Small intestine (tissue), 7 donors: ENCODE data around the gene POLR3GL. TPM values are rescaled to one million over a fixed set of nuclear protein-coding genes. Genes with fewer than 3 reads are reported as not detected.
A peak's percentile ranks its signal among the peaks of the same experiment; 100 is the strongest.
"Not testable (repeated sequence)": the region's sequence is repeated elsewhere in the genome, so short reads cannot be mapped to it uniquely, and the experiment has no call there.

Experiments used
- DNase-seq, 2 donors: peaks; one replicate each; pipeline versions ENCODE4 v3.0.0 to v3.0.0-alpha.2; 2013
- FAIRE-seq: peaks from 2 replicates; lab custom pipeline; 2012; peaks lifted over from hg19 to GRCh38; lab: Jason Lieb, UNC
- H3K27ac ChIP-seq, 3 donors: one replicate each; pipeline ENCODE4 v1.5.1; 2013; ENCODE audit warnings: low read length in 2 of 3, mild to moderate bottlenecking in 2 of 3, control low read depth in 1 of 3, inconsistent platforms in 1 of 3, low read depth in 1 of 3, moderate library complexity in 1 of 3
- H3K27me3 ChIP-seq, 3 donors: one replicate each; pipeline ENCODE4 v1.6.1; 2013; ENCODE audit warnings: low read length in 3 of 3, inconsistent platforms in 1 of 3; ENCODE audit not compliant: control insufficient read depth in 3 of 3, insufficient read depth in 3 of 3
- H3K36me3 ChIP-seq, 3 donors: one replicate each; pipeline ENCODE4 v1.6.1; 2013; ENCODE audit warnings: low read length in 3 of 3, inconsistent platforms in 1 of 3, low read depth in 1 of 3, mild to moderate bottlenecking in 1 of 3, moderate library complexity in 1 of 3; ENCODE audit not compliant: control insufficient read depth in 3 of 3, insufficient read depth in 2 of 3
- H3K4me1 ChIP-seq, 3 donors: one replicate each; pipeline ENCODE4 v1.6.1; 2013; ENCODE audit warnings: low read length in 2 of 3, inconsistent platforms in 1 of 3, low read depth in 1 of 3, mild to moderate bottlenecking in 1 of 3, moderate library complexity in 1 of 3; ENCODE audit not compliant: control insufficient read depth in 3 of 3, insufficient read depth in 2 of 3
- H3K4me3 ChIP-seq, 3 donors: one replicate each; pipeline ENCODE4 v1.5.1; 2013; ENCODE audit warnings: low read length in 3 of 3, control low read depth in 1 of 3, inconsistent platforms in 1 of 3, low read depth in 1 of 3, mild to moderate bottlenecking in 1 of 3, moderate library complexity in 1 of 3
- H3K9me3 ChIP-seq, 2 donors: one replicate each; pipeline ENCODE4 v1.6.1; 2013; ENCODE audit warnings: low read depth in 1 of 2, low read length in 1 of 2; ENCODE audit not compliant: control insufficient read depth in 2 of 2, insufficient read depth in 1 of 2
- WGBS, 3 donors: extraction: QIAGEN DNeasy Blood & Tissue Kit; methylation state at CpG; one replicate each; pipeline ENCODE4 v1.1.7; 2013; 5-methylcytosine and 5-hydroxymethylcytosine counted together
- polyA plus RNA-seq, 4 donors: library from polyadenylated mRNA; stranded (reverse) in 3 of 4; unstranded in 1 of 4; fragments of 200-250 nt in 3 of 4; fragments of 120-200 nt in 1 of 4; gene quantifications; one replicate each; pipeline versions ENCODE4 v1.2.1 to v1.2.3, GENCODE V29; 2013
- donor health status: healthy with polysubstance abuse.
- donor health status: control.
- donor health status: control.
- donor health status: Bipolar disorder and iron deficiency.
- donor health status: healthy.

The POLR3GL gene
- polyA plus RNA-seq, 4 donors = 28.2 to 37.3 (median 33.8) TPM

- 81 to 86% (median 83%) methylated on average over 2 of the region's 2 CpGs for WGBS, 3 donors
- FAIRE-seq (no peak), DNase-seq (no peak)
- no peak overlapping the region for H3K27ac ChIP-seq
- H3K9me3 ChIP-seq = no peaks in the 10 kb centered on the region
- H3K36me3 ChIP-seq = peaks cover 0 to 10% (median 2%) of the 10 kb centered on the region in 3 donors
- H3K4me3 ChIP-seq = no peak overlapping the region
- H3K27me3 ChIP-seq = no peaks in the 10 kb centered on the region
- peaks cover 0 to 24% (median 4%) of the 10 kb centered on the region in 3 donors for H3K4me1 ChIP-seq
Observed at GRCh38 chr1:145922266-145922665, 42.2 kb upstream of the POLR3GL start.

- Histone ChIP-seq H3K27me3 (no peaks in the 10 kb centered on the region), H3K9me3 (no peaks in the 10 kb centered on the region), H3K36me3 (peaks cover 0 to 13% (median 2%) of the 10 kb centered on the region in 3 donors), H3K4me1 (peaks cover 0 to 7% (median 0%) of the 10 kb centered on the region in 3 donors), H3K27ac (peak overlapping the region; percentile 86 to 99 (median 94)), H3K4me3 (peak overlapping the region; percentile 67 to 91 (median 79))
- DNase-seq (peak in 1 of 2 donors; percentile 18), FAIRE-seq (no peak)
- WGBS, 3 donors = 2 to 4% (median 2%) methylated on average over 19 of the region's 19 CpGs
Observed at GRCh38 chr1:145926686-145927062, 37.8 kb upstream of the POLR3GL start.

GRCh38 chr1:145927063-145927886, 37.2 kb upstream of the POLR3GL start, which contains the start of gene RBM8A:
Gene RBM8A, minus strand, starts transcription at chr1:145927484. Its CDS starts 58 bp downstream, at chr1:145927426.
- Histone ChIP-seq H3K9me3 (no peaks in the 10 kb centered on the region), H3K27me3 (no peaks in the 10 kb centered on the region), H3K27ac (peak within 1 kb of the TSS; percentile 86 to 99 (median 94)), H3K4me3 (peak within 1 kb of the TSS; percentile 67 to 91 (median 79)), H3K36me3 (peaks cover 0 to 10% (median 2%) of the 10 kb centered on the region in 3 donors), H3K4me1 (peaks cover 0 to 7% (median 0%) of the 10 kb centered on the region in 3 donors)
- 0 to 1% (median 0%) methylated on average over 41 of the region's 41 CpGs for WGBS, 3 donors
- DNase-seq = peak; percentile 98 to 99
- no peak for FAIRE-seq

GRCh38 chr1:145927916-145928643, 36.4 kb upstream of the POLR3GL start:
- no peaks in the 10 kb centered on the region for H3K9me3 ChIP-seq
- H3K27ac ChIP-seq = peak overlapping the region; percentile 66 to 99 (median 94)
- peak in 1 of 2 donors; percentile 24 for DNase-seq
- peaks cover 0 to 10% (median 2%) of the 10 kb centered on the region in 3 donors for H3K36me3 ChIP-seq
- FAIRE-seq = no peak
- 50 to 54% (median 51%) methylated on average over 20 of the region's 20 CpGs for WGBS, 3 donors
- peaks cover 0 to 7% (median 0%) of the 10 kb centered on the region in 3 donors for H3K4me1 ChIP-seq
- H3K27me3 ChIP-seq = no peaks in the 10 kb centered on the region
- H3K4me3 ChIP-seq = peak overlapping the region; percentile 52 to 91 (median 67)

GRCh38 chr1:145932522-145933009, 31.9 kb upstream of the POLR3GL start:
- not testable (repeated sequence) for H3K4me1 ChIP-seq, H3K4me3 ChIP-seq, H3K36me3 ChIP-seq, FAIRE-seq, H3K9me3 ChIP-seq, H3K27me3 ChIP-seq
- H3K27ac ChIP-seq = peak overlapping the region in 1 of 3 donors; percentile 66
- DNase-seq = peak in 1 of 2 donors; percentile 32
- 43 to 67% (median 48%) methylated on average over 7 to 9 of the region's 9 CpGs for WGBS, 3 donors

- DNase-seq = peak in 1 of 2 donors; percentile 18
- Histone ChIP-seq H3K27ac (no peak overlapping the region), H3K4me1 (peaks cover 0 to 3% (median 0%) of the 10 kb centered on the region in 3 donors), H3K36me3 (peaks cover 0 to 1% (median 0%) of the 10 kb centered on the region in 3 donors), H3K27me3 (no peaks in the 10 kb centered on the region), H3K4me3 (no peak overlapping the region), H3K9me3 (no peaks in the 10 kb centered on the region)
- FAIRE-seq = no peak
Observed at GRCh38 chr1:145935708-145936107, 28.8 kb upstream of the POLR3GL start.

GRCh38 chr1:145936247-145936646, 28.2 kb upstream of the POLR3GL start:
- Histone ChIP-seq H3K4me3 (no peak overlapping the region), H3K36me3 (peaks cover 0 to 1% (median 0%) of the 10 kb centered on the region in 3 donors), H3K27me3 (no peaks in the 10 kb centered on the region), H3K9me3 (no peaks in the 10 kb centered on the region), H3K27ac (no peak overlapping the region), H3K4me1 (peaks cover 0 to 3% (median 0%) of the 10 kb centered on the region in 3 donors)
- 86 to 93% (median 90%) methylated on average over 8 of the region's 8 CpGs for WGBS, 3 donors
- FAIRE-seq = no peak
- DNase-seq = no peak

GRCh38 chr1:145937436-145937835, 27.1 kb upstream of the POLR3GL start:
- Histone ChIP-seq H3K36me3 (peaks cover 0 to 1% (median 0%) of the 10 kb centered on the region in 3 donors), H3K9me3 (no peaks in the 10 kb centered on the region), H3K27me3 (no peaks in the 10 kb centered on the region), H3K4me3 (no peak overlapping the region), H3K4me1 (peaks cover 0 to 3% (median 0%) of the 10 kb centered on the region in 3 donors), H3K27ac (no peak overlapping the region)
- DNase-seq = no peak
- WGBS, 3 donors = 96 to 100% (median 100%) methylated on average over 1 of the region's 1 CpG
- no peak for FAIRE-seq
